ENCODE data around the gene RETREG3. TPM values are rescaled to one million over a fixed set of nuclear protein-coding genes. Genes with fewer than 3 reads are reported as not detected.
A peak's percentile ranks its signal among the peaks of the same experiment; 100 is the strongest.

Gene RETREG3
- total and polyA plus RNA-seq, 11 donors, result 12.2 to 39.0 (median 24.9) TPM

GRCh38 chr17:42535155-42536047, 73.8 kb downstream of the RETREG3 start:
- H3K9me3 ChIP-seq, result no peaks in the 10 kb centered on the region
- ATAC-seq (peak in 2 of 4 donors; percentile 0 to 7), DNase-seq (no peak)
- peaks cover 0 to 23% (median 16%) of the 10 kb centered on the region in 9 donors for H3K36me3 ChIP-seq
- peak overlapping the region; percentile 28 to 97 (median 86) for H3K27ac ChIP-seq
- TF ChIP-seq POLR2A (IDR thresholded peaks at IDR 0.05), result no peak
- TF ChIP-seq, protein P1, sequence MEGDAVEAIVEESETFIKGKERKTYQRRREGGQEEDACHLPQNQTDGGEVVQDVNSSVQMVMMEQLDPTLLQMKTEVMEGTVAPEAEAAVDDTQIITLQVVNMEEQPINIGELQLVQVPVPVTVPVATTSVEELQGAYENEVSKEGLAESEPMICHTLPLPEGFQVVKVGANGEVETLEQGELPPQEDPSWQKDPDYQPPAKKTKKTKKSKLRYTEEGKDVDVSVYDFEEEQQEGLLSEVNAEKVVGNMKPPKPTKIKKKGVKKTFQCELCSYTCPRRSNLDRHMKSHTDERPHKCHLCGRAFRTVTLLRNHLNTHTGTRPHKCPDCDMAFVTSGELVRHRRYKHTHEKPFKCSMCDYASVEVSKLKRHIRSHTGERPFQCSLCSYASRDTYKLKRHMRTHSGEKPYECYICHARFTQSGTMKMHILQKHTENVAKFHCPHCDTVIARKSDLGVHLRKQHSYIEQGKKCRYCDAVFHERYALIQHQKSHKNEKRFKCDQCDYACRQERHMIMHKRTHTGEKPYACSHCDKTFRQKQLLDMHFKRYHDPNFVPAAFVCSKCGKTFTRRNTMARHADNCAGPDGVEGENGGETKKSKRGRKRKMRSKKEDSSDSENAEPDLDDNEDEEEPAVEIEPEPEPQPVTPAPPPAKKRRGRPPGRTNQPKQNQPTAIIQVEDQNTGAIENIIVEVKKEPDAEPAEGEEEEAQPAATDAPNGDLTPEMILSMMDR (IDR thresholded peaks at IDR 0.05), result no peak
- intact Hi-C loops (cut with DNase I), result no loop called here
- H3K27me3 ChIP-seq, result no peaks in the 10 kb centered on the region
- peaks cover 9 to 37% (median 22%) of the 10 kb centered on the region in 12 donors for H3K4me1 ChIP-seq
- peak overlapping the region; percentile 9 to 81 (median 72) for H3K4me3 ChIP-seq
- 36 to 46% (median 38%) methylated on average over 23 to 26 of the region's 26 CpGs for WGBS, 4 donors

DNA sequence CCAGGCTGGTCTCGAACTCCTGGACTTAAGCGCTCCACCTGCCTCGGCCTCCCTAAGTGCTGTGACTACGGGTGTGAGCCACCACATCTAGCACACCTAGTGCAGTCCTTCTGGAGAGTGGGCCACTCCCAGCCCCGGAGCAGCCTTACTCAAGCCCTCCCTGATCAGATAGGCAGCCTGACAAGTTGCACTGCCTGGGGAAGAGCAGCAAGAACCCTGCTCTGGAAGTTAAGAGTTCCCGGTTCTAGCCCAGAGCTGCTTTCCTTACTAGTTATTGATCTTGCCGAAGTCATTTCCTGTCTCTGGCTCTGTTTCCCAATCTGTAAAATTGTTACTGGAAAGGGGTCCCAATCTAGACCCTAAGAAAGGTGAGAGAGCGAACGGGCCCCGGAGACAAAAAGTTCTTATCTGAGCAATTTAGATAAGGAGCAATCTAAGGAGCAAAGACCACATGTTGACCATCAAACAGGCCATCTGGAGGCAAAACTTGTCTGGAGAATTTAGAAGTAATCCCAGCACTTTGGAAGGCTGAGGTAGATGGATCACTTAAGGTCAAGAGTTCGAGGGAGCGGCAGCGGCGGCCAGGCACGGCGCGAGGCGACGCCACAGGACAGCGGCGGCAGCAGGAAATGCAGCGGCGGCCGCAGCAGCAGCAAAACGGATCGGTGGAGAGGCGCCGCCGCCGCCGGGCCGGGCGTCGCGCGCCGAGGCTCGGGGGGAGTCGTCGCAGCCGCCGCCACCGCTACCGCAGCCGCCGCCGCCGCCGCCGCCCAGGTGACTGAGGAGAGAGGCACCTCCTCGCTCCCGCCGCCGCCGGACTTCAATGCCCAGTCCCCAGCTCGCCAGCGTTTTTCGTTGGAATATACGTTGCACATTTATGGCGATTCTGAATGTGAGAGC, 77.5 kb downstream of the RETREG3 start:
- TF ChIP-seq, protein P1 (IDR thresholded peaks at IDR 0.05), result peak in 11 of 12 donors; percentile 19 to 64 (median 46)
- TF ChIP-seq POLR2A (IDR thresholded peaks at IDR 0.05), result no peak
- ATAC-seq, result peak in 3 of 4 donors; percentile 33 to 44 (median 38)
- Histone ChIP-seq H3K36me3 (no peaks in the 10 kb centered on the region), H3K27ac (peak overlapping the region; percentile 3 to 87 (median 82)), H3K9me3 (no peaks in the 10 kb centered on the region), H3K27me3 (no peaks in the 10 kb centered on the region), H3K4me1 (peaks cover 4 to 37% (median 16%) of the 10 kb centered on the region in 12 donors), H3K4me3 (peak overlapping the region in 11 of 12 donors; percentile 39 to 66 (median 58))
- WGBS, 4 donors, result 11 to 29% (median 14%) methylated on average over 23 to 60 of the region's 60 CpGs
- intact Hi-C loops (cut with DNase I), result loop anchor here in 3 of 10 donors (5.0 kb wide), 3 partner anchors 104 to 509 kb away; partner anchors contain the start of genes KCNH4 (in 1 of the 3) and NKIRAS2 (in 1 of the 3)
- DNase-seq, result peak; percentile 69 to 87 (median 74)

GRCh38 chr17:42530952-42531454, 78.2 kb downstream of the RETREG3 start:
- ATAC-seq, result no peak
- Histone ChIP-seq H3K27ac (peak overlapping the region in 9 of 12 donors; percentile 14 to 87 (median 80)), H3K4me1 (peaks cover 2 to 41% (median 19%) of the 10 kb centered on the region in 12 donors), H3K36me3 (no peaks in the 10 kb centered on the region), H3K9me3 (no peaks in the 10 kb centered on the region), H3K27me3 (no peaks in the 10 kb centered on the region), H3K4me3 (no peak overlapping the region)
- DNase-seq, result peak in 1 of 5 donors; percentile 41
- intact Hi-C loops (cut with DNase I), result loop anchor here in 3 of 10 donors (5.0 kb wide), 3 partner anchors 104 to 509 kb away; partner anchors contain the start of genes KCNH4 (in 1 of the 3) and NKIRAS2 (in 1 of the 3)
- TF ChIP-seq, protein P1 (IDR thresholded peaks at IDR 0.05), result no peak
- TF ChIP-seq POLR2A (IDR thresholded peaks at IDR 0.05), result no peak
- 91 to 97% (median 96%) methylated on average over 2 of the region's 2 CpGs for WGBS, 4 donors

Other genes starting within 250 kb of the RETREG3 start
- 100 to 1,000 TPM; 111 to 614 (median 148) TPM for gene STAT3, start 220.9 kb downstream of the RETREG3 start, total RNA-seq
- 100 to 1,000 TPM in 1 of 2 donors, 10 to 100 TPM in 1; 36.0 to 152 TPM for gene STAT3, start 220.9 kb downstream of the RETREG3 start, polyA plus RNA-seq
- gene CAVIN1, start 186.1 kb downstream of the RETREG3 start, total RNA-seq, result 100 to 1,000 TPM; 195 to 318 (median 253) TPM
- 100 to 1,000 TPM; 140 to 281 TPM for gene CAVIN1, start 186.1 kb downstream of the RETREG3 start, polyA plus RNA-seq
- gene ATP6V0A1, start 150.5 kb downstream of the RETREG3 start, total RNA-seq, result 10 to 100 TPM; 30.3 to 65.9 (median 35.9) TPM
- 10 to 100 TPM; 24.3 to 40.6 TPM for gene ATP6V0A1, start 150.5 kb downstream of the RETREG3 start, polyA plus RNA-seq
- 10 to 100 TPM in 8 of 9 donors, 1 to 10 TPM in 1; 8.4 to 22.0 (median 12.5) TPM for gene NAGLU, start 73.1 kb downstream of the RETREG3 start, total RNA-seq
- gene NAGLU, start 73.1 kb downstream of the RETREG3 start, polyA plus RNA-seq, result 10 to 100 TPM; 10.4 to 19.1 TPM
- 1 to 10 TPM in 3 of 9 donors, under 1 TPM in 5, not detected in 1; 0.32 to 1.7 (median 0.97) TPM for gene HSD17B1, start 56.5 kb downstream of the RETREG3 start, total RNA-seq
- gene HSD17B1, start 56.5 kb downstream of the RETREG3 start, polyA plus RNA-seq, result 1 to 10 TPM; 1.2 to 1.8 TPM
- 10 to 100 TPM; 24.3 to 50.4 (median 33.2) TPM for gene COASY, start 47.2 kb downstream of the RETREG3 start, total RNA-seq
- gene COASY, start 47.2 kb downstream of the RETREG3 start, polyA plus RNA-seq, result 10 to 100 TPM; 37.5 to 59.1 TPM
- 10 to 100 TPM; 48.1 to 76.2 (median 57.9) TPM for gene MLX, start 42.3 kb downstream of the RETREG3 start, total RNA-seq
- 10 to 100 TPM; 53.1 to 71.7 TPM for gene MLX, start 42.3 kb downstream of the RETREG3 start, polyA plus RNA-seq
- gene PSMC3IP, start 31.6 kb downstream of the RETREG3 start, total RNA-seq, result 1 to 10 TPM in 7 of 9 donors, under 1 TPM in 2; 0.71 to 4.1 (median 2.0) TPM
- gene PSMC3IP, start 31.6 kb downstream of the RETREG3 start, polyA plus RNA-seq, result 1 to 10 TPM; 2.1 to 2.9 TPM
- gene TUBG1, start 309 bp upstream of the RETREG3 start, total RNA-seq, result 10 to 100 TPM; 31.5 to 80.1 (median 49.3) TPM
- 100 to 1,000 TPM in 1 of 2 donors, 10 to 100 TPM in 1; 46.4 to 112 TPM for gene TUBG1, start 309 bp upstream of the RETREG3 start, polyA plus RNA-seq
- gene TUBG2, start 49.9 kb upstream of the RETREG3 start, total RNA-seq, result 10 to 100 TPM; 11.0 to 28.2 (median 16.7) TPM
- 10 to 100 TPM in 1 of 2 donors, 1 to 10 TPM in 1; 8.6 to 15.3 TPM for gene TUBG2, start 49.9 kb upstream of the RETREG3 start, polyA plus RNA-seq
- 10 to 100 TPM; 17.8 to 25.9 (median 23.6) TPM for gene PLEKHH3, start 67.6 kb upstream of the RETREG3 start, total RNA-seq
- gene PLEKHH3, start 67.6 kb upstream of the RETREG3 start, polyA plus RNA-seq, result 10 to 100 TPM; 19.5 to 19.9 TPM
- 1 to 10 TPM; 1.2 to 3.1 (median 2.1) TPM for gene CCR10, start 72.5 kb upstream of the RETREG3 start, total RNA-seq
- 1 to 10 TPM; 1.1 to 2.1 TPM for gene CCR10, start 72.5 kb upstream of the RETREG3 start, polyA plus RNA-seq
- gene CNTNAP1, start 73.2 kb upstream of the RETREG3 start, total RNA-seq, result 10 to 100 TPM in 1 of 9 donors, 1 to 10 TPM in 8; 1.3 to 17.9 (median 3.1) TPM
- 1 to 10 TPM; 2.2 to 4.3 TPM for gene CNTNAP1, start 73.2 kb upstream of the RETREG3 start, polyA plus RNA-seq
- 10 to 100 TPM; 29.7 to 50.2 (median 41.5) TPM for gene EZH1, start 135.7 kb upstream of the RETREG3 start, total RNA-seq
- gene EZH1, start 135.7 kb upstream of the RETREG3 start, polyA plus RNA-seq, result 10 to 100 TPM; 18.8 to 23.8 TPM
- gene RAMP2, start 151.9 kb upstream of the RETREG3 start, total RNA-seq, result 10 to 100 TPM; 31.2 to 58.3 (median 39.7) TPM
- gene RAMP2, start 151.9 kb upstream of the RETREG3 start, polyA plus RNA-seq, result 10 to 100 TPM; 33.1 to 82.0 TPM
- 10 to 100 TPM; 32.7 to 50.4 (median 37.9) TPM for gene VPS25, start 164.1 kb upstream of the RETREG3 start, total RNA-seq
- 10 to 100 TPM; 33.1 to 88.4 TPM for gene VPS25, start 164.1 kb upstream of the RETREG3 start, polyA plus RNA-seq
- gene WNK4, start 171.2 kb upstream of the RETREG3 start, total RNA-seq, result 1 to 10 TPM in 1 of 9 donors, not detected in 8; 1.2 TPM
- not detected for gene WNK4, start 171.2 kb upstream of the RETREG3 start, polyA plus RNA-seq
- 10 to 100 TPM; 56.2 to 97.1 (median 71.8) TPM for gene COA3, start 189.3 kb upstream of the RETREG3 start, total RNA-seq
- gene COA3, start 189.3 kb upstream of the RETREG3 start, polyA plus RNA-seq, result 100 to 1,000 TPM; 110 to 136 TPM
- gene CNTD1, start 189.5 kb upstream of the RETREG3 start, total RNA-seq, result not detected
- under 1 TPM; 0.10 to 0.38 TPM for gene CNTD1, start 189.5 kb upstream of the RETREG3 start, polyA plus RNA-seq
- gene BECN1, start 214.9 kb upstream of the RETREG3 start, total RNA-seq, result 10 to 100 TPM; 70.8 to 94.9 (median 79.8) TPM
- gene BECN1, start 214.9 kb upstream of the RETREG3 start, polyA plus RNA-seq, result 10 to 100 TPM; 29.9 to 91.9 TPM
- 100 to 1,000 TPM in 1 of 9 donors, 10 to 100 TPM in 8; 59.7 to 105 (median 67.7) TPM for gene PSME3, start 224.0 kb upstream of the RETREG3 start, total RNA-seq
- 100 to 1,000 TPM in 1 of 2 donors, 10 to 100 TPM in 1; 47.4 to 157 TPM for gene PSME3, start 224.0 kb upstream of the RETREG3 start, polyA plus RNA-seq
- gene AOC2, start 235.2 kb upstream of the RETREG3 start, total RNA-seq, result under 1 TPM; 0.21 to 0.88 (median 0.44) TPM
- gene AOC2, start 235.2 kb upstream of the RETREG3 start, polyA plus RNA-seq, result under 1 TPM; 0.23 to 0.50 TPM
- 10 to 100 TPM in 4 of 9 donors, 1 to 10 TPM in 5; 3.9 to 55.4 (median 9.2) TPM for gene AOC3, start 241.8 kb upstream of the RETREG3 start, total RNA-seq
- gene AOC3, start 241.8 kb upstream of the RETREG3 start, polyA plus RNA-seq, result 10 to 100 TPM; 10.2 to 11.8 TPM